ENCODE data around the gene UGT1A3. TPM values are rescaled to one million over a fixed set of nuclear protein-coding genes. Genes with fewer than 3 reads are reported as not detected.

UGT1A3 gene
- total and polyA plus RNA-seq, 8 donors = not detected

DNA sequence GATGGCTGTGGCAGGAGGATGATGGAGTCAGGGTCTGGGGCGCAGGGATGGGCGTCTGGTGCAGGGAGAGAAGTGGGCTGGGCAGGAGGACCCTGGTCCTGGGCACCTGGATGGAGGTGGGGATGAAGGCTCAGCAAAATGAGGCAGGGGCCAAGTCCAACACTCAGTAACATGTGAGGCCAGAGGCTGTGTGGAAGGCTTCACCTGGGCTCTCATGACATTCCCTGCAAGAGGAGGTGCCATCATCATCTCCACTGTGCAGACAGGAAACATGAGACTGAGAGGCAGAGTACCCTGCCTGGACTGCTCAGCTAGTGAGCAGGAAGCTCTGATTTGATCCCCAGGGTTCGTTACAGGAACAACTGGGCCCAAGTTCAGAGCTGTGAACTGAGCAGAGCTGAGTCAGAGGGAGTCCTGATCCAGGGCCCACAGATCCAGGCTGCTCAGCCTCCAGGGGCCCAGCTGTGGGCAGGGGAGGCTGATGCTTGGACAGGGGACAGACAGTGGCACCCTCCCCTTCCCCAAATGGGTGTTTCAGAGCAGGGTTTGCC lies 88.6 kb downstream of the UGT1A3 start:
- H3K4me1 ChIP-seq = no peaks in the 10 kb centered on the region
- H3K36me3 ChIP-seq = no peaks in the 10 kb centered on the region
- ATAC-seq = no peak
- no peaks in the 10 kb centered on the region for H3K27me3 ChIP-seq
- H3K4me3 ChIP-seq = no peak overlapping the region
- H3K9me3 ChIP-seq = peaks cover 0 to 4% of the 10 kb centered on the region in 2 donors
- TF ChIP-seq, protein P1, sequence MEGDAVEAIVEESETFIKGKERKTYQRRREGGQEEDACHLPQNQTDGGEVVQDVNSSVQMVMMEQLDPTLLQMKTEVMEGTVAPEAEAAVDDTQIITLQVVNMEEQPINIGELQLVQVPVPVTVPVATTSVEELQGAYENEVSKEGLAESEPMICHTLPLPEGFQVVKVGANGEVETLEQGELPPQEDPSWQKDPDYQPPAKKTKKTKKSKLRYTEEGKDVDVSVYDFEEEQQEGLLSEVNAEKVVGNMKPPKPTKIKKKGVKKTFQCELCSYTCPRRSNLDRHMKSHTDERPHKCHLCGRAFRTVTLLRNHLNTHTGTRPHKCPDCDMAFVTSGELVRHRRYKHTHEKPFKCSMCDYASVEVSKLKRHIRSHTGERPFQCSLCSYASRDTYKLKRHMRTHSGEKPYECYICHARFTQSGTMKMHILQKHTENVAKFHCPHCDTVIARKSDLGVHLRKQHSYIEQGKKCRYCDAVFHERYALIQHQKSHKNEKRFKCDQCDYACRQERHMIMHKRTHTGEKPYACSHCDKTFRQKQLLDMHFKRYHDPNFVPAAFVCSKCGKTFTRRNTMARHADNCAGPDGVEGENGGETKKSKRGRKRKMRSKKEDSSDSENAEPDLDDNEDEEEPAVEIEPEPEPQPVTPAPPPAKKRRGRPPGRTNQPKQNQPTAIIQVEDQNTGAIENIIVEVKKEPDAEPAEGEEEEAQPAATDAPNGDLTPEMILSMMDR (IDR thresholded peaks at IDR 0.05) = no peak
- no peak overlapping the region for H3K27ac ChIP-seq
- no peak for DNase-seq
- intact Hi-C loops (cut with DNase I) = no loop called here

DNA sequence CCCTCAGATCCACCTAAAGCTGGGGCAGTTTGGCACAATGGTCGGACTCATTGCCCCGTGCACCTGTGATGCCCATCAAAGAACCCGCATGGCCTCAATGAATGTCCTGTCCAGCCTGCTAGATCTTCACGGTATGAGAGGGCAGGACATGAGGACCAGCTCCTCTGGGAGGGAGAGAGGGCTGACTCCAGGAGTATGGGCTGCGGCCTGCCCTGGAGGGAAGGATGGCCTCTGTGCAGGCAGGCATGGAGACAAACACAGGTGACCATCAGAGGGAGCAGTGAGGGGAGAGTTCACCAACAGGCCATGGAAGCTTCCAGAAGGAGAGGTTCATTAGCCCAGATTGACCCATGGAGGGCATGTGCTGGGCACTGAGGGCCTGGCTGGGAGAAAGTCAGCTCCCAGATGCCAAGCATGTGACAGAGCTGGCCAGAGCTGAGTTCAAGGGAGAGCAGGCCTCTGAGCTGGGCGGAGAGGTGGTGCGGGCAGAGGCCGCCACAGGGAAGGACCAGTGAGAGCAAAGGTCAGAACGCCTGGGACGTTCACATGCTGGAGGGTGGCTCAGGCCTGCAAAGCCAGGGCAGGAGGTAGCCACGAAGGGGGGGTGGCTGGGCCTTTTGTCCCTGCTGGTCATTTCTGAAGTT lies 89.3 kb downstream of the UGT1A3 start:
- H3K36me3 ChIP-seq = no peaks in the 10 kb centered on the region
- no peak for DNase-seq

DNA sequence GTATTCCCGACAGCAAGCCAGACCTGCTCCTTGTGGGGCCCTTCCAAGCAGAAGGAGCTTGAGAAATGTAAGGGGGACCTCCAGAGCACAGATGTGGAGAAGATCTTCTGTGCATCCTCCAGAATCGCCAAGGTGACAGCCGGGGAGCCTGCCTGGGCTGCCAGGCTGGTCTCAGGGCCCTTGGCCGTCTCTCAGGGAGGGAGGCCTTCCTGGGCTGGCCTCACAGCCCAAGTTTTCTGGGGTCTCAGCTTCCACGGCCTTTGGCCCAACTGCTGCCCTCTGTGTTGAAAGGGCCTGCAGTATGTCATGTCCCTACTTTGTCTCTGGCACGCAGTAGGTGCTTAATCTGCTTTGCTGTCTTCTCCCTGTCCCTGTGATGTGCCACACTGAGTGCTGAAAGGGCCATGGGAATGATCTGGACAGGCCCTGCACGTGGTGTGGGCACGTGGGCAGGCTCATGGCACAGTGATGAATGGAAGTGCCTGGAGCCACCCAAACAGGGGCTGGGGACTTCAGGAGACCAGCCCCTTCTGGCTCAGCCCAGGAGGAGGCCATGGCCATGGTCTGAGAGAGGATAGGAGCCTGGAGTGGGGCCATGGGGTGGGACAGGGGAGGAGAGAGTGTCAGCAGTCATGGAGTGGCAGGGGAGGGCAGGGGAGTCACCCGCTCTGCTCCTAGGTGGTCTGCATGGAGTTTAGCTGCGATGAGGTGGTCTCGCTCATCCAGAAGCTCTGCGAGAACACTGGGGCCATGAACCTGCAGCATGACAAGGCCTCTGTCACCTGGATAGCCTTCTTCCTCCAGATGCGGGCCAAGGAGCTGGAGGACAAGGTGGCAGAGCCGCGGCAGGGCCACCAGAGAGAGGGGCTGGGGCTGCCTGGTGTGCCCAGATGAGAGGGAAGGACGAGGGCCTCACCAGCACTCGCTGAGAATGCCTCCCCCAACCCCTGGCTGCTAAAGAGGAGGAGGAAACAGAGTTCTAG lies 90.1 kb downstream of the UGT1A3 start:
- H3K27ac ChIP-seq = no peak overlapping the region
- intact Hi-C loops (cut with DNase I) = no loop called here
- DNase-seq = peak in 1 of 4 donors; percentile 59
- peaks cover 0 to 4% of the 10 kb centered on the region in 2 donors for H3K9me3 ChIP-seq
- H3K36me3 ChIP-seq = no peaks in the 10 kb centered on the region
- no peak overlapping the region for H3K4me3 ChIP-seq
- no peak for ATAC-seq
- H3K27me3 ChIP-seq = no peaks in the 10 kb centered on the region
- TF ChIP-seq, protein P1 (IDR thresholded peaks at IDR 0.05) = no peak
- no peaks in the 10 kb centered on the region for H3K4me1 ChIP-seq

More for the DNA sequence above, 89.3 kb downstream of the UGT1A3 start:
- TF ChIP-seq, protein P1 (IDR thresholded peaks at IDR 0.05) = no peak
- H3K4me1 ChIP-seq = no peaks in the 10 kb centered on the region
- no peak overlapping the region for H3K4me3 ChIP-seq
- no peak for ATAC-seq
- intact Hi-C loops (cut with DNase I) = no loop called here
- H3K9me3 ChIP-seq = peaks cover 0 to 4% of the 10 kb centered on the region in 2 donors
- no peaks in the 10 kb centered on the region for H3K27me3 ChIP-seq
- no peak overlapping the region for H3K27ac ChIP-seq

DNA sequence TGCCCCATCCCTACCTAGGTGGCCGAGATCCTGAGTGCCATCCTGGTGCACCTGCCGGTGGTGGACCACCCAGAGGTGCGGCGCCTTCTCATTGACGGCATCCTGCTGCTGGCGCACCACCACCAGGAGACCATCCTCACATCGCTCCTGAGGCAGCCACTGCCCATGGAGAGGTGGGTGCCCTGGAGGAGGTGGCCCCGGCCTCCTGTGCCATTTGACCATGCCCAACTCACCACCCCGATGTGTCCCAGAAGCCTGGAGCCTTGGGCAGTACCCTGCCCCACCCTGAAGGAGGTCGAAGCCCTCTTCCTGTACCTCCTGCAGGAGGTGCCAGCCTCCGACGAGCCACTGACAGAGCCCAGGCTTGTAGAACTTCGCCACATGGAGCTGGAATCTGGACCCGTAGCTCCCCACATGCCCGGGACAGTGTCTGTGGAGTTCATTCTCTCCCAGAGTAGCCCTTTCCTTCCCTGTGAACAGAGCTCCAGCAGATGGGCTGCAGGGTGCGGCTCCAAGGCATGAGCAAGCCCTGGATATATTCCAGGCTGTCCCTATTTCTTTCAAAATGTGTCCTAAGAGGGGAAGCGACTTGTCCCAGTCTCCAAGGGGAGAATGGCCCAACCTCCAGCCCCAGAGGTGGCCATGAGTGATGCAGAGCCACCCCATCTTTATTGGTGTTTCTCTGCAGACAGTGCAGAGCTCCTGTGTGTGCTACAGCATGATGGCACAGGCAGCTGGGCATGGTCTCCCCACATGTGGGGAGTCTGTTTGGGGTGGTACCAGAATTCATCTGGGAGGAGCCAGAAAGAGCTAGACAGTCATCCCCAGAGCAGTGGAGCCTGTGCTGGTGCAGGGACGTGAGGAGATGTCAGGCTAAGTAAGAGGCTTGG lies 91.3 kb downstream of the UGT1A3 start:
- DNase-seq (peak in 1 of 4 donors; percentile 49), ATAC-seq (no peak)
- H3K36me3 ChIP-seq = no peaks in the 10 kb centered on the region
- peaks cover 0 to 4% of the 10 kb centered on the region in 2 donors for H3K9me3 ChIP-seq
- TF ChIP-seq, protein P1 (IDR thresholded peaks at IDR 0.05) = no peak
- H3K27ac ChIP-seq = no peak overlapping the region
- no peaks in the 10 kb centered on the region for H3K27me3 ChIP-seq
- no peak overlapping the region for H3K4me3 ChIP-seq
- intact Hi-C loops (cut with DNase I) = no loop called here
- H3K4me1 ChIP-seq = no peaks in the 10 kb centered on the region
